HepG2 (cell line): Measurements from ENCODE around the gene PODN. TPM values are rescaled to one million over a fixed set of nuclear protein-coding genes. Genes with fewer than 3 reads are reported as not detected.

Experiments
- FUBP1 ChIP-seq: sonication (generic); formaldehyde crosslinking; IDR thresholded peaks from 2 replicates; pipeline ENCODE4 v1.5.1; 2020; ENCODE audit warnings: missing genetic modification reagents, mild to moderate bottlenecking, borderline replicate concordance
- HNF1B ChIP-seq: sonication (generic); formaldehyde crosslinking; IDR thresholded peaks from 2 replicates; pipeline ENCODE4 v1.5.1; 2020; ENCODE audit warnings: mild to moderate bottlenecking, moderate library complexity, missing genetic modification reagents
- HOMEZ ChIP-seq: IDR thresholded peaks from 2 replicates; pipeline ENCODE4 v1.6.1; 2016; ENCODE audit warnings: low read depth
- HOXA9 ChIP-seq: sonication (generic); formaldehyde crosslinking; IDR thresholded peaks from 2 replicates; pipeline ENCODE4 v1.8.1; 2022; ENCODE audit warnings: missing genetic modification reagents, mild to moderate bottlenecking, moderate library complexity, borderline replicate concordance
- HOXD1 ChIP-seq: sonication (generic); formaldehyde crosslinking; IDR thresholded peaks from 2 replicates; pipeline ENCODE4 v1.5.0; 2020; ENCODE audit warnings: missing genetic modification reagents
- JARID2 ChIP-seq: sonication (generic); formaldehyde crosslinking; IDR thresholded peaks from 2 replicates; pipeline ENCODE4 v1.8.1; 2023; ENCODE audit warnings: missing genetic modification reagents, inconsistent platforms; ENCODE audit not compliant: insufficient replicate concordance
- ZBTB4 ChIP-seq: sonication (generic); formaldehyde crosslinking; IDR thresholded peaks from 2 replicates; pipeline ENCODE4 v1.4.0; 2020; ENCODE audit warnings: missing genetic modification reagents, mild to moderate bottlenecking, borderline replicate concordance
- ZC3H13 ChIP-seq: sonication (generic); formaldehyde crosslinking; IDR thresholded peaks from 2 replicates; pipeline ENCODE4 v1.8.1; 2023; ENCODE audit warnings: mild to moderate bottlenecking, missing genetic modification reagents, moderate library complexity
- ZNF597 ChIP-seq: sonication (generic); formaldehyde crosslinking; IDR thresholded peaks from 2 replicates; pipeline ENCODE4 v1.5.0; 2020; ENCODE audit warnings: missing genetic modification reagents
- ZNF766 ChIP-seq: sonication (generic); formaldehyde crosslinking; IDR thresholded peaks from 2 replicates; pipeline ENCODE4 v1.5.0; 2020; ENCODE audit warnings: missing genetic modification reagents, borderline replicate concordance
- ZNF792 ChIP-seq: IDR thresholded peaks from 2 replicates; pipeline ENCODE4 v1.6.1; 2016
- polyA plus RNA-seq, 8 experiments: library from polyadenylated mRNA; depleted of rRNA in 3 of 8; stranded (reverse) in 7 of 8; unstranded in 1 of 8; fragments of >200 nt; fragmentation: Illumina TruSeq in 4 of 8; extraction: Trizol in 4 of 8; gene quantifications; 2 replicates each; pipeline versions ENCODE4 v1.2.1 to v1.2.3, GENCODE V29; 2011 to 2016; ENCODE audit warnings: low read depth in 4 of 8, missing spikeins in 1 of 8, mixed read lengths in 1 of 8; ENCODE audit not compliant: insufficient read depth in 1 of 8
- total RNA-seq, 5 experiments: library from RNA; depleted of rRNA; stranded (reverse); fragments of >200 nt; fragmentation: Illumina TruSeq; extraction: Trizol; gene quantifications; 2 replicates each; pipeline ENCODE4 v1.2.3, GENCODE V29; 2016; ENCODE audit warnings: low read depth in 1 of 5
- TF ChIP-seq, protein P1 (sequence below): sonication (generic); formaldehyde crosslinking; IDR thresholded peaks from 2 replicates; pipeline ENCODE4 v1.4.0; 2020; ENCODE audit warnings: missing genetic modification reagents
- TF ChIP-seq, protein P2 (sequence below): sonication (generic); formaldehyde crosslinking; IDR thresholded peaks from 2 replicates; pipeline ENCODE4; 2020; ENCODE audit warnings: missing genetic modification reagents, mild to moderate bottlenecking, borderline replicate concordance

PODN gene
- total and polyA plus RNA-seq, 2 of the 13 experiments (the other 11 are each of a cell fraction or from before 2014, with no cell fraction given): 0.13 TPM; not detected in 1

- no peak for TF ChIP-seq ZNF597 (CRISPR knock-in tag)
- TF ChIP-seq, protein P1, sequence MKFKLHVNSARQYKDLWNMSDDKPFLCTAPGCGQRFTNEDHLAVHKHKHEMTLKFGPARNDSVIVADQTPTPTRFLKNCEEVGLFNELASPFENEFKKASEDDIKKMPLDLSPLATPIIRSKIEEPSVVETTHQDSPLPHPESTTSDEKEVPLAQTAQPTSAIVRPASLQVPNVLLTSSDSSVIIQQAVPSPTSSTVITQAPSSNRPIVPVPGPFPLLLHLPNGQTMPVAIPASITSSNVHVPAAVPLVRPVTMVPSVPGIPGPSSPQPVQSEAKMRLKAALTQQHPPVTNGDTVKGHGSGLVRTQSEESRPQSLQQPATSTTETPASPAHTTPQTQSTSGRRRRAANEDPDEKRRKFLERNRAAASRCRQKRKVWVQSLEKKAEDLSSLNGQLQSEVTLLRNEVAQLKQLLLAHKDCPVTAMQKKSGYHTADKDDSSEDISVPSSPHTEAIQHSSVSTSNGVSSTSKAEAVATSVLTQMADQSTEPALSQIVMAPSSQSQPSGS (CRISPR knock-in tag): peak; percentile 99
- TF ChIP-seq JARID2 (CRISPR knock-in tag): no peak
- TF ChIP-seq ZNF792 (CRISPR knock-in tag): peak; percentile 56; the same call in 1 of the 2 replicates
- TF ChIP-seq FUBP1 (CRISPR knock-in tag): no peak
- TF ChIP-seq ZNF766 (CRISPR knock-in tag): no peak
- no peak for TF ChIP-seq ZBTB4
- TF ChIP-seq, protein P2, sequence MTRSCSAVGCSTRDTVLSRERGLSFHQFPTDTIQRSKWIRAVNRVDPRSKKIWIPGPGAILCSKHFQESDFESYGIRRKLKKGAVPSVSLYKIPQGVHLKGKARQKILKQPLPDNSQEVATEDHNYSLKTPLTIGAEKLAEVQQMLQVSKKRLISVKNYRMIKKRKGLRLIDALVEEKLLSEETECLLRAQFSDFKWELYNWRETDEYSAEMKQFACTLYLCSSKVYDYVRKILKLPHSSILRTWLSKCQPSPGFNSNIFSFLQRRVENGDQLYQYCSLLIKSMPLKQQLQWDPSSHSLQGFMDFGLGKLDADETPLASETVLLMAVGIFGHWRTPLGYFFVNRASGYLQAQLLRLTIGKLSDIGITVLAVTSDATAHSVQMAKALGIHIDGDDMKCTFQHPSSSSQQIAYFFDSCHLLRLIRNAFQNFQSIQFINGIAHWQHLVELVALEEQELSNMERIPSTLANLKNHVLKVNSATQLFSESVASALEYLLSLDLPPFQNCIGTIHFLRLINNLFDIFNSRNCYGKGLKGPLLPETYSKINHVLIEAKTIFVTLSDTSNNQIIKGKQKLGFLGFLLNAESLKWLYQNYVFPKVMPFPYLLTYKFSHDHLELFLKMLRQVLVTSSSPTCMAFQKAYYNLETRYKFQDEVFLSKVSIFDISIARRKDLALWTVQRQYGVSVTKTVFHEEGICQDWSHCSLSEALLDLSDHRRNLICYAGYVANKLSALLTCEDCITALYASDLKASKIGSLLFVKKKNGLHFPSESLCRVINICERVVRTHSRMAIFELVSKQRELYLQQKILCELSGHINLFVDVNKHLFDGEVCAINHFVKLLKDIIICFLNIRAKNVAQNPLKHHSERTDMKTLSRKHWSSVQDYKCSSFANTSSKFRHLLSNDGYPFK (CRISPR knock-in tag): no peak
- TF ChIP-seq HNF1B (CRISPR knock-in tag): peak; percentile 83; the same call in 1 of the 2 replicates
- peak; percentile 77 for TF ChIP-seq HOMEZ
- 0 out of 2 replicates have a peak, but pooled peaks have one; percentile 48 for TF ChIP-seq HOXD1 (CRISPR knock-in tag)
- TF ChIP-seq HOXA9 (CRISPR knock-in tag): no peak
- TF ChIP-seq ZC3H13 (CRISPR knock-in tag): peak; percentile 70; the same call in 1 of the 2 replicates
Measured at GRCh38 chr1:53089478-53090226, 27.6 kb downstream of the PODN start (continued).
